Activated naive CD4-positive, alpha-beta T cell (primary cell): ENCODE measurements around the gene ANKS1A.
"Not testable (repeated sequence)": the region's sequence is repeated elsewhere in the genome, so short reads cannot be mapped to it uniquely, and the experiment has no call there.

Source experiments
- DNase-seq, 4 experiments: peaks; one replicate each; lab custom pipeline; 2025; lab: John Stamatoyannopoulos, UW

ANKS1A gene

GRCh38 chr6:34999153-34999552 lies 110.1 kb downstream of the ANKS1A start:
- DNase-seq: not testable (repeated sequence)

- not testable (repeated sequence) for DNase-seq
These were observed 110.9 kb downstream of the ANKS1A start for GRCh38 chr6:34999962-35000361.

- DNase-seq: not testable (repeated sequence)
These were observed 112.3 kb downstream of the ANKS1A start for GRCh38 chr6:35001349-35001748.

- DNase-seq: not testable (repeated sequence)
These were observed 115.0 kb downstream of the ANKS1A start for GRCh38 chr6:35003886-35004530.

GRCh38 chr6:35007016-35007415 lies 118.0 kb downstream of the ANKS1A start:
- no peak for DNase-seq

GRCh38 chr6:35008858-35009257 lies 119.8 kb downstream of the ANKS1A start:
- DNase-seq: no peak

GRCh38 chr6:35011096-35012041 lies 122.3 kb downstream of the ANKS1A start:
- DNase-seq: no peak

- DNase-seq: no peak
These were observed 124.6 kb downstream of the ANKS1A start for GRCh38 chr6:35013701-35014100.

GRCh38 chr6:35014341-35014740 lies 125.3 kb downstream of the ANKS1A start:
- DNase-seq: no peak

- no peak for DNase-seq
These were observed 125.7 kb downstream of the ANKS1A start for GRCh38 chr6:35014786-35015185.

- no peak for DNase-seq
These were observed 126.4 kb downstream of the ANKS1A start for GRCh38 chr6:35015476-35015875.

GRCh38 chr6:35015996-35016395 lies 126.9 kb downstream of the ANKS1A start:
- no peak for DNase-seq

- DNase-seq: no peak
These were observed 127.7 kb downstream of the ANKS1A start for GRCh38 chr6:35016502-35017321.

GRCh38 chr6:35017411-35018181 lies 128.5 kb downstream of the ANKS1A start:
- no peak for DNase-seq

- no peak for DNase-seq
These were observed 129.1 kb downstream of the ANKS1A start for GRCh38 chr6:35018182-35018519.

GRCh38 chr6:35018746-35019145 lies 129.7 kb downstream of the ANKS1A start:
- no peak for DNase-seq

GRCh38 chr6:35019171-35019570 lies 130.1 kb downstream of the ANKS1A start:
- DNase-seq: no peak

- DNase-seq: no peak
These were observed 130.8 kb downstream of the ANKS1A start for GRCh38 chr6:35019831-35020230.

- DNase-seq: no peak
These were observed 131.9 kb downstream of the ANKS1A start for GRCh38 chr6:35021004-35021403.

GRCh38 chr6:35023091-35024000 lies 134.3 kb downstream of the ANKS1A start:
- no peak for DNase-seq
